ENCODE measurements around the gene BCS1L.

DNA sequence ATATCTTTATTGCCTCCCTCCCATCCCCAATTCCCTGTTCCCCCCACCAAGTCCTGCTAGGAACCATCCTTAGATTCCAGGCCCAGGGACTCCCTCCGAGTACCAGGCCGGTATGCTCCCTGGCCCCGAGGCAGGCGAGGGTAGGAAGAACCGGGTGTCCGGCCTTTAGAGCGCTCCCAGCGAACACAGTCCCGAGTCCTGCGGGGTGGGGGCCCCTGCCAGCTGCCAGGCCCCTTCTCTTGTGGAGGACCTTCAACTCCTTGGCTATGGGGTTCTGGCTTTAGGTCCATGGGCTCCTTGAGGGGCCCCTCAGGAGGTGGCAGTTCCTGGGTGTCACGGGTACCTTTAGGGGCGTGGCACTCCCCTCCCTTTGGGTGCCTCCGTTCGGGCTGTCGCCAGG lies 4.4 kb downstream of the BCS1L start:
- TF ChIP-seq CTCF (IDR thresholded peaks at IDR 0.05) (no peak), POLR2A (IDR thresholded peaks at IDR 0.05) (no peak)
